NCI-H446 treated with DMSO at 0.1 percent for 48 hours (cell line): ENCODE measurements around the gene ZPBP2.
"Not testable (repeated sequence)": the region's sequence is repeated elsewhere in the genome, so short reads cannot be mapped to it uniquely, and the experiment has no call there.

ENCODE experiments used
- DNase-seq: peaks from one replicate; lab custom pipeline; 2025; lab: John Stamatoyannopoulos, UW

Gene ZPBP2

GRCh38 chr17:39867880-39868553 lies at the start of gene ZPBP2:
Gene ZPBP2, plus strand, starts transcription at chr17:39868202. Its CDS starts 153 bp downstream, at chr17:39868355.
- no peak for DNase-seq

GRCh38 chr17:39818358-39819000 lies 49.5 kb upstream of the ZPBP2 start:
- DNase-seq: no peak

- DNase-seq: no peak
Observed at GRCh38 chr17:39820541-39820940, 47.5 kb upstream of the ZPBP2 start.

GRCh38 chr17:39820987-39821386 lies 47.0 kb upstream of the ZPBP2 start:
- no peak for DNase-seq

- DNase-seq: no peak
Observed at GRCh38 chr17:39822051-39822451, 46.0 kb upstream of the ZPBP2 start.

- no peak for DNase-seq
Observed at GRCh38 chr17:39823407-39824054, 44.5 kb upstream of the ZPBP2 start.

- no peak for DNase-seq
Observed at GRCh38 chr17:39826334-39826733, 41.7 kb upstream of the ZPBP2 start.

GRCh38 chr17:39828443-39828842 lies 39.6 kb upstream of the ZPBP2 start:
- DNase-seq: no peak

- no peak for DNase-seq
Observed at GRCh38 chr17:39831588-39831987, 36.4 kb upstream of the ZPBP2 start.

- DNase-seq: no peak
Observed at GRCh38 chr17:39834017-39834416, 34.0 kb upstream of the ZPBP2 start.

GRCh38 chr17:39835038-39835786 lies 32.8 kb upstream of the ZPBP2 start:
- no peak for DNase-seq

- DNase-seq: no peak
Observed at GRCh38 chr17:39836117-39836516, 31.9 kb upstream of the ZPBP2 start.

- no peak for DNase-seq
Observed at GRCh38 chr17:39838057-39838456, 29.9 kb upstream of the ZPBP2 start.

GRCh38 chr17:39838784-39839183 lies 29.2 kb upstream of the ZPBP2 start:
- DNase-seq: no peak

GRCh38 chr17:39841134-39841683 lies 26.8 kb upstream of the ZPBP2 start:
- DNase-seq: no peak

- no peak for DNase-seq
Observed at GRCh38 chr17:39845052-39845846, 22.8 kb upstream of the ZPBP2 start.

GRCh38 chr17:39846205-39846604 lies 21.8 kb upstream of the ZPBP2 start:
- no peak for DNase-seq

GRCh38 chr17:39848600-39848999 lies 19.4 kb upstream of the ZPBP2 start:
- DNase-seq: no peak

GRCh38 chr17:39850186-39850585 lies 17.8 kb upstream of the ZPBP2 start:
- not testable (repeated sequence) for DNase-seq

- no peak for DNase-seq
Observed at GRCh38 chr17:39852239-39852638, 15.8 kb upstream of the ZPBP2 start.

GRCh38 chr17:39854909-39855308 lies 13.1 kb upstream of the ZPBP2 start:
- DNase-seq: no peak
